K562 (cell line): ENCODE measurements around the gene TM4SF18. TPM values are rescaled to one million over a fixed set of nuclear protein-coding genes. Genes with fewer than 3 reads are reported as not detected.

Experiments used
- CHAMP1 ChIP-seq: fragments of 450-650 bp; IDR thresholded peaks from 2 replicates; pipeline ENCODE4 v1.6.1; 2016; ENCODE audit warnings: mild to moderate bottlenecking
- EHMT2 ChIP-seq: fragments of 450-650 bp; IDR thresholded peaks from 2 replicates; pipeline ENCODE4 v1.6.1; 2018; ENCODE audit warnings: antibody characterized with exemption
- TGIF2 ChIP-seq: sonication (generic); formaldehyde crosslinking; IDR thresholded peaks from 2 replicates; pipeline ENCODE4 v1.8.1; 2022; ENCODE audit warnings: mild to moderate bottlenecking, missing genetic modification reagents, moderate library complexity
- ZNF398 ChIP-seq: fragments of 250-450 bp; sonication (Bioruptor Pico); IDR thresholded peaks from 2 replicates; pipeline ENCODE4 v1.8.0; 2021; ENCODE audit warnings: moderate library complexity, mild to moderate bottlenecking, inconsistent platforms
- ZNF639 ChIP-seq, 2 experiments: fragments of 200-800 bp in 1 of 2; sonication (Bioruptor generic) in 1 of 2; sonication (generic) in 1 of 2; formaldehyde crosslinking in 1 of 2; IDR thresholded peaks in 1 of 2; conservative IDR thresholded peaks in 1 of 2; 2 replicates each; pipeline versions ENCODE4 v1.5.0 to v1.6.1; 2016 to 2020; ENCODE audit warnings: missing compliant biosample characterization in 1 of 2, missing genetic modification characterization in 1 of 2, missing genetic modification reagents in 1 of 2
- ZNF717 ChIP-seq: fragments of 250-450 bp; sonication (Bioruptor Pico); IDR thresholded peaks from 2 replicates; pipeline ENCODE4 v1.5.0; 2021
- polyA plus RNA-seq, 8 experiments: library from polyadenylated mRNA; depleted of rRNA in 4 of 8; stranded (reverse) in 5 of 8; unstranded in 3 of 8; fragments of >200 nt; fragmentation: Nextera tagmentation in 2 of 8; fragmentation: Illumina TruSeq in 1 of 8; extraction: Ambion mirVana in 2 of 8; extraction: Trizol in 1 of 8; gene quantifications; 2 replicates each; pipeline versions ENCODE4 v1.2.1 to v1.2.3, GENCODE V29; 2011 to 2014; ENCODE audit warnings: inconsistent platforms in 1 of 8, missing spikeins in 1 of 8
- total RNA-seq, 7 experiments: library from RNA; depleted of rRNA in 6 of 7; stranded (reverse); fragments of >200 nt in 6 of 7; fragmentation: Illumina TruSeq in 2 of 7; extraction: Trizol in 2 of 7; gene quantifications; 2 replicates each; pipeline versions ENCODE4 v1.2.1 to v1.2.3, GENCODE V29; 2011 to 2021; ENCODE audit warnings: low replicate concordance in 1 of 7

Gene TM4SF18
- total and polyA plus RNA-seq, 9 of the 15 experiments (the other 6 are each of a cell fraction or from before 2014, with no cell fraction given): not detected

GRCh38 chr3:149305376-149305775, 28.1 kb downstream of the TM4SF18 start (continued):
- TF ChIP-seq ZNF639 (CRISPR knock-in tag; conservative IDR thresholded peaks at IDR 0.05 in 1 of 2, IDR thresholded peaks at IDR 0.05 in 1 of 2): no peak
- TF ChIP-seq CHAMP1: no peak
- no peak for TF ChIP-seq ZNF398 (CRISPR knock-in tag)
- TF ChIP-seq ZNF717 (CRISPR knock-in tag): no peak
- no peak for TF ChIP-seq TGIF2
- no peak for TF ChIP-seq EHMT2
- TF ChIP-seq, all 486 proteins: peak for 0
